HG02678 (cell line): ENCODE data around the gene ATXN1.
A peak's percentile ranks its signal among the peaks of the same experiment; 100 is the strongest.
"Not testable (repeated sequence)": the region's sequence is repeated elsewhere in the genome, so short reads cannot be mapped to it uniquely, and the experiment has no call there.

Experiments used
- ATAC-seq: cut with Tn5 transposase; IDR thresholded peaks from one replicate; pipeline ENCODE4 v1.9.1; 2021; ENCODE audit warnings: mild to moderate bottlenecking, moderate library complexity; ENCODE audit not compliant: unreplicated experiment

ATXN1 gene

DNA sequence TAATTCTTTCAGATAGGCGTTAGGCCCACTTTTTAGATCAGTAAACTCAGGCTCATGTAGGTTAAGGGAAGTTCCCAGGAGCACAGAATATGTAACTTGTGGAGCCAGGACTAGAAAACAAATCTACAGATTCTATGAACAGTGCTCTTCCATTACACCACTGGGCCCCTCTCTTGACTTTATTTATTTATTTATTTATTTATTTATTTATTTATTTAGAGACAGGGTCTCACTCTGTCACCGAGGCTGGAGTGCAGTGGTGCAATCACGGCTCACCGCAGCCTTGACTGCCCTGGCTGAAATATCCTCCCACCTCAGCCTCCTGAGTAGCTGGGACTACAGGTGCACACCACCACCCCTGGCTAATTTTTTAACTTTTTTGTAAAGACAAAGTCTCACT lies 382.9 kb downstream of the ATXN1 start:
- ATAC-seq = not testable (repeated sequence)

DNA sequence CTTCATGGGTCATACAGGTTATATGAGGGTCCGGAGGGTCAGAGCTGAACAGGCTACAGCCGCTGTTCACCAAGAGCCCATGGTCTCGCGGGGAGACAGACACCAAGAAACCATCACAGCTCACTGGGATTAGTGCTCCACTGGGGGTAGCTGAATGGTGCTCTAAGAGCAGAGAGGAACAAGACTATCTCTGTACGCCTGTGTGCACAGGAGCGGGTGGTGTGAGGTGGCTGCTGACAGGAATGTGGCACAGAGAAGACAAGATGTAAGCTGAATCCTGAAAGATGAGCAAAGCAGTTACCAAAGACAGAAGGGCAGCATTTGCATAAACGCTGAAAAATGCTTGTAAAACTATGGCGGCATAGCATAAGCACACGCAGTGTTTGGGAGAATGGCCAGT lies 383.8 kb downstream of the ATXN1 start:
- no peak for ATAC-seq

DNA sequence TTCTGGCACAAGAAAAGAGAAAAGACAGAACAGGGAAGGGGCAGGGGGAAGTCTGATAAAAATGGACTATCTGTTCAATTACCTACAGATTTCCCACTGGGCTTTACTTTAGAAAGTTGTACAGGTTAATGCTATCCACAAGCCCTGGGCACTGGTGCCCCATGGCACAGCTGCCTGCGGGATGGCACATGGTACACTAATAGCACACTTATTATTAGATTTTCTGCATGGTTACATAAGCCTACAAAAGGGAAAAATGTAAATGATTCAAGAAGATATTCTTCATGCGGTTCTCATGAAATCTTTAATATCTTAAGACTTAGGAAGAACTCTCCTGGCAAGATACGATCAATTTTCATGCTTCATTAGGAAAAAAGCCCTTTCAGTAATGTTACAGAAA lies 385.4 kb downstream of the ATXN1 start:
- no peak for ATAC-seq

- ATAC-seq = no peak
Observed at GRCh38 chr6:16375206-16375605, 386.1 kb downstream of the ATXN1 start.

DNA sequence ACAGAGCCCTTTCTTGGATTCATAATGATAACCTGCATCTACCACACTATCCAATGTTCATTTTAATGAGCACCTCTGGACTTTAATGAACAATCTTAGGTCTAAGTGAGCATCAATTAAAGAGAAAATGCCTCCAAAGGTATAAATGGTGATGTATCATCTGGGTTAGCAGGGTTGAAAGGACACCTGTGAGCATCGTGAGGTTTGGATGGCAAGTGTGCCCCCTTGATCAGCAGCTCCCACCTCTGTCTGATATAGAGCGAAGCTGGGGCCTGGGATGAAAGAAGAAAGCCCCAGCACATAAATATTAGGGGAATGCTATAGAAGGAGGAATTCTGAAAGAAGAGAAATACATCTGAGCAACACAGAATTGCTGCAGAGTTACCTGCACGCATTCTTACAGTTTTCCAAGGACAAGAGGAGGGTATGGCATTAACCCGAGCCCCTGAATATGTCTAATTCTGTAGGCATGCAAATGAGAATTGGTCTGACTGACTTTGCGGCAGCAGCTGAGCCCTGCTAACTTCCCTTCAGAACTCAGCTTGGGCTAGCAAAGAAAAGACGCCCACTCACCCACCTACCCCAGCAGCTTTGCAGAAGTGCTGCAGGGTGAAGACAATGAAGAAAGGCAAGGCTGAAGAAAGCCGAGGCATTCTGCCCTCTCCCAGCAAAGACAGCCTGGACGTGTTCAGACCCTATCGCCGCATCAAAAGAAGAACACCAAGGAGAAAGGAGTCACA lies 386.6 kb downstream of the ATXN1 start:
- ATAC-seq = peak; percentile 85

DNA sequence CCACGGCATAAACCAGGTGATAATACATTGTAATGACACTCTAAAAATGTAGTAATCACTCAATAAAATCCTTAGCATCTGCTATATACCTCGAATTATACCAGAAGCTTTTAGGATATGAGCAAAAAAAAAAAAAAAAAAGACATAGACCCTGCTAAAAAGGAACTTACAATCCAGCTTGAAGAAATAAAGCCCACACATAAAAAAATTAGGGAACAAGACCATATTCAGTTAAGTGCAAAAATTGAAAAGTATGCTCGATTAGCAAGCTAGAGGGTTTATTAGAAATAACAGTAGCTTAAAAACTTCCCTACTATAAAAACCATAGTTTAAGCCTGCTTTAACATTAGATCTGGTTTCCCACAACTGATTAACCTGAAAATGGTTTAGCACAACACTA lies 387.2 kb downstream of the ATXN1 start:
- no peak for ATAC-seq

DNA sequence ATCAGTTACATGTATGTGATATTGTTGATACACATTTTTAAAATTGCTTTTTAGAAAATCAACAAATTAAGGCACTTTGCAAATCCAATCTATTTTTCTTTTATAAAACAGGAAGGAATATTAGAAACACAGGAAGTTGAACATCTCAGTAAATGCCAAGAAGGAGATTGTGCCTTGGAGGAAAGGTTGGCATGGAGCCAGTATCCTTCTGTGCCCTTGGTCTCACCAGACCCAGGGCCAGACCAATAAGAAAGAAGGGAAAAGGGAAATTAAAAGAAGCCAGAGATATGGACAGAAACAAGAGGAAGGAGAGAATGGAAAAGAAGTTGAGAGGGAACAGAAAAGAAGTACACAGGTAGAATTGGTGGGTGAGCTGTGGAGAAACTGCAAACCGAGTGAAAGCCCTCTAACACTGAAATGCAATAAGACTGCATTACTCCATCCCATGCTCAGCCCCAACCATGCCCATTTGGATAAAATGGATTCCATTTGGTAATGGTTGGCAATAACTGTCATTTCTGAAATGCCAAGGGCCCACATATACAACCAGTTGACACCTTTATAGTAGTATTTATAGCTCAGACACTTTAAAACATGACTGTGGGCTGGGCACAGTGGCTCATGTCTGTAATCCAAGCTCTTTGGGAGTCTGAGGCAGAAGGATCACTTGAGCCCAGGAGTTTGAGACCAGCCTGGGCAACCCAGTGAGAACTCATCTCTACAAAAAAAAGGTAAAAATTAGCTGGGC lies 389.1 kb downstream of the ATXN1 start:
- no peak for ATAC-seq

DNA sequence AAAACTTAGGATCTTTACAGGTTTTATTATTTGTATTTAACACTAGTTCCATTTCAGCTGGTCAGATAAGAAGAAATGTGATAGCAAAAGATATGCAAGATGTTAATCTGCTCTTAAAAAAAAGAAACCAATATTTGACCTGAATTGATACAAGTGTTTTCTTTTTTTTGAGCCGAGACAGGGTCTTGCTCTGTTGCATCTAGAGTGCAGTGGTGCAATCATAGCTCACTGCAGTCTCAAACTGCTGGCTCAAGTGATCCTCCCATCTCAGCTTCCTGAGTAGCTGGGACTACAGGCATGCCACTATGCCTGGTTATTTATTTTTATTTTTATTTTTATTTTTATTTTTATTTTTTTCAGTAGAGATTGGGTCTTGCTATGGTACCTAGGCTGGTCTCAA lies 389.9 kb downstream of the ATXN1 start:
- no peak for ATAC-seq

- ATAC-seq = no peak
Observed at GRCh38 chr6:16370943-16371342, 390.3 kb downstream of the ATXN1 start.

GRCh38 chr6:16369989-16370388 lies 391.3 kb downstream of the ATXN1 start:
- no peak for ATAC-seq

GRCh38 chr6:16369140-16369745 lies 392.0 kb downstream of the ATXN1 start:
- ATAC-seq = no peak

GRCh38 chr6:16367571-16367970 lies 393.7 kb downstream of the ATXN1 start:
- no peak for ATAC-seq

- ATAC-seq = no peak
Observed at GRCh38 chr6:16363749-16364148, 397.5 kb downstream of the ATXN1 start.

GRCh38 chr6:16362819-16363589 lies 398.3 kb downstream of the ATXN1 start:
- ATAC-seq = no peak

DNA sequence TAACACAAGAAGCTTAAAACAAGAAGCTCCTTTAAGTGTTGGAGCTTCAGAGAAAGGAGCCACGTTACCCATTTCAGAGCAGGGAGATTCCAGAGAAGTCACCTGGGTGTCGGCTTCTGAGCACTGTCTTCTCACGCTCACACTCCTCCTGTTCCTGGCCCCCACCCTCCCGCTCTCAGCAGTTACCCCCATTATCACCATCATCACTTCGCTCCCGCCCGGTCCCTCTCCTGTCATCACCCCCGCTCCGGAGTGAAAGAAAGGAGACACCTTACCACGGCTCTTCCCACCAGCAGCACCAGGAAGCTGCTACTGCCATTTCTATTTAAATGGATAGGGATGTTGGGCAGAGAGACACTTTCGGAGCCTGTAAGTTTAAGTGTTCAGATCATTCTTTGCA lies 399.0 kb downstream of the ATXN1 start:
- no peak for ATAC-seq

- ATAC-seq = no peak
Observed at GRCh38 chr6:16361861-16362260, 399.4 kb downstream of the ATXN1 start.

DNA sequence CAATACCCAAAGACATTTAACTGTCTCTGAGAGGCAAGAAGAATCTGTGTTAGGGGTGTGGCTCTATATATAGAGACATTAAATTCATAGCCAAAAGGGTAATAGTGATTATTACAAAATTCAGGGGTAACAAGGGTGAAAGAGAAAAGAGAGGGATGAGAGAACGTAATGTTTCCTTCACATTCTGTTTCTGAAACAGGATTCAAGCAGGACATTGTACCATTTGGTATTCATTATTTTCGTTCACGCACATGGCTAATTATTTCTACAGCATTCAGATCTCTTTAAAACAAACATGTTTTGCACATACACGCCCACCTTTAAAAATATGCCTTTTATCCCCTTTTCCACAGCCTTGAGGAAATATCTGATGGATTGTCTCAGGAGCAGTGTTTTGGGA lies 400.1 kb downstream of the ATXN1 start:
- no peak for ATAC-seq

GRCh38 chr6:16360365-16360764 lies 400.9 kb downstream of the ATXN1 start:
- ATAC-seq = no peak

DNA sequence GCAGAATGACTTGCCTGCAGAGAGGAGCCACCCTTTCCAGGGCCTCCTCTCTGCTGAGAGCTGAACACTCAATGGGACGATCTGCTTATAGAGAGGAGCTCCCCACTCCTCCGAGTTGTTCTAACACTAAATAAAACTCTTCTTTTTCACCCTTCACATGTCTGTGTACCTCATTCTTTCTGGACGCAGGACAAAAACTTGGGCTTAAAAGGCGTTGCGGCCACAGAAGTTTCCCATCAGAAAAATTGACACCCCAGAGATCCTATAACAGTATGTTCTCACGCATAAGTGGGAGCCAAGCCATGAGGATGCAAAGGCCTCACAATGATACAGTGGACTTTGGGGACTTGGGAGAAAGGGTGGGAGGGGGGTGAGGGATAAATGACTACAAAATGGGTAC lies 401.7 kb downstream of the ATXN1 start:
- ATAC-seq = no peak

DNA sequence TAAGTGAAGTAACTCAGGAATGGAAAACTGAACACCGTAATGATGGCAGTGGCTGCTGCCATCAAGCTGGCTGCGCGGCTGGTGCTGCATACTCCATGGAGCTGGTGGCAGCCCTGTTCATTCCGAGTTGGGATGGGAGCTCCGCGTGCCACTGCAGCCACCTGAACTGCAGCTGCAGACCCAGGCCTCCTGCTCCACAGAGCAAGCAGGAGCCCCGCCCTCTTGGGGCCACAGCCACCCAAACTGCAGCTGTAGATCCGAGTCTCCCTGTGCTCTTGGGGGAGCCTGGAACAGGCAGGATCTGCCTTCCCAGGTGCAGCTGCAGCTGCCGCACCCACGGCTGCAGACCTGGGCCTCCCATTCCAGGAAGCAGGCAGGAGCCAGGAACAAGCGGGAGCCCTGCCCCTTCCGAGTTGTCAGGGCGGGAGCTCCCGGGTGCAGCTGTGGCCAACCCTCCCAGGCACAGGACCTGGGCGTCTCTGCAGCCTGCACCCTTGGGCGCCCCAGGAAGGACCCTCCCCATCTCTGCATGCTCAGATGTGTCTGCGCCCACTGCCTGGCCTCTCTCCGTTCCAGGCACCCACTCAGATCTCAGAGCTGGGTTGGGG lies 402.6 kb downstream of the ATXN1 start:
- no peak for ATAC-seq
